Activated B cell treated with CpG ODN at 0.5 μM for 24 hours (primary cell): ENCODE measurements around the gene BEND5. TPM values are rescaled to one million over a fixed set of nuclear protein-coding genes. Genes with fewer than 3 reads are reported as not detected.
A peak's percentile ranks its signal among the peaks of the same experiment; 100 is the strongest.

Experiments
- ATAC-seq: fragments of 200-7000 bp; cut with Tn5 transposase; one replicate; pipeline ENCODE4 v1.10.0; 2021; ENCODE audit warnings: low read depth, mild to moderate bottlenecking, moderate library complexity
- CTCF ChIA-PET: fragments of 350-600 bp; sonication (Branson Sonifier 250); formaldehyde crosslinking; loops from one replicate; lab custom pipeline; 2021; ENCODE audit warnings: antibody characterized with exemption; lab: Charles Lee
- POLR2A ChIA-PET: fragments of 350-600 bp; sonication (Branson Sonifier 250); formaldehyde crosslinking; loops from one replicate; lab custom pipeline; 2021; ENCODE audit warnings: antibody characterized with exemption; lab: Charles Lee
- DNase-seq: peaks from one replicate; pipeline ENCODE4 v3.0.0; 2022
- H3K27ac Mint-ChIP-seq: one replicate; pipeline ENCODE4 v1.8.0; 2020; ENCODE audit warnings: mixed read lengths
- H3K27me3 Mint-ChIP-seq: one replicate; pipeline ENCODE4 v1.8.0; 2021; ENCODE audit warnings: mixed read lengths
- H3K36me3 Mint-ChIP-seq: one replicate; pipeline ENCODE4 v1.8.0; 2021; ENCODE audit warnings: low read depth, mixed read lengths
- H3K4me1 Mint-ChIP-seq: one replicate; pipeline ENCODE4 v1.8.0; 2021; ENCODE audit warnings: mixed read lengths
- H3K4me3 Mint-ChIP-seq: one replicate; pipeline ENCODE4 v1.8.0; 2020; ENCODE audit warnings: mild to moderate bottlenecking, mixed read lengths
- H3K9me3 Mint-ChIP-seq: one replicate; pipeline ENCODE4 v1.8.0; 2020; ENCODE audit warnings: mixed read lengths
- intact Hi-C: fragments of 100-400 bp; cut with micrococcal nuclease; formaldehyde crosslinking; loops from one replicate; pipeline ENCODE4 v1.15.1; 2024
- total RNA-seq: library from RNA; stranded (reverse); gene quantifications from 2 replicates; pipeline ENCODE4 v1.2.3, GENCODE V29; 2022
- TF ChIP-seq, protein P1 (sequence below): fragments of 200-600 bp; IDR thresholded peaks from one replicate; pipeline ENCODE4 v1.8.0; 2022; ENCODE audit warnings: antibody characterized with exemption, mild to moderate bottlenecking

BEND5 gene
- total RNA-seq, 1 donor from 2014 or later: 14.5 TPM

DNA sequence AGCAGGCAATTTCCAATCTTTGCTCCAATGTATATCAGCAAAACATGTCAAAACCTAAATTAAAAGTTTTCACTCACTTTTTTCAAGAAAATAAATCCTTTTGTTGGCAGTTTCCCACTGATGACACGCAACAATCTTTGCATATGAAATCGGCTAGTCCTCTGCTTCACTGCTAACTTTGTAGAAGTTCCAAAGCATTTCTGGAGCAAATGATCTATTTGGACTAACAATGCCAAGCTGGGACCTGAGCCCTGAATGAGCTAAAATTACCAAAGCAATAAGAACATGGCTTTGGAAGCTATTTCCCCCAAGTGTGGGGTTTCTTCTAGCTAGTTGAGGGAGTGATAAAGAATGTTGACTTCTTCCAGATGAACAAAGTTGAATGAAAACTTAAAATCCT is 5.1 kb downstream of the BEND5 start:
- H3K4me3 Mint-ChIP-seq: no peak overlapping the region
- H3K4me1 Mint-ChIP-seq: peaks cover 97% of the 10 kb centered on the region
- TF ChIP-seq, protein P1, sequence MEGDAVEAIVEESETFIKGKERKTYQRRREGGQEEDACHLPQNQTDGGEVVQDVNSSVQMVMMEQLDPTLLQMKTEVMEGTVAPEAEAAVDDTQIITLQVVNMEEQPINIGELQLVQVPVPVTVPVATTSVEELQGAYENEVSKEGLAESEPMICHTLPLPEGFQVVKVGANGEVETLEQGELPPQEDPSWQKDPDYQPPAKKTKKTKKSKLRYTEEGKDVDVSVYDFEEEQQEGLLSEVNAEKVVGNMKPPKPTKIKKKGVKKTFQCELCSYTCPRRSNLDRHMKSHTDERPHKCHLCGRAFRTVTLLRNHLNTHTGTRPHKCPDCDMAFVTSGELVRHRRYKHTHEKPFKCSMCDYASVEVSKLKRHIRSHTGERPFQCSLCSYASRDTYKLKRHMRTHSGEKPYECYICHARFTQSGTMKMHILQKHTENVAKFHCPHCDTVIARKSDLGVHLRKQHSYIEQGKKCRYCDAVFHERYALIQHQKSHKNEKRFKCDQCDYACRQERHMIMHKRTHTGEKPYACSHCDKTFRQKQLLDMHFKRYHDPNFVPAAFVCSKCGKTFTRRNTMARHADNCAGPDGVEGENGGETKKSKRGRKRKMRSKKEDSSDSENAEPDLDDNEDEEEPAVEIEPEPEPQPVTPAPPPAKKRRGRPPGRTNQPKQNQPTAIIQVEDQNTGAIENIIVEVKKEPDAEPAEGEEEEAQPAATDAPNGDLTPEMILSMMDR: no peak

DNA sequence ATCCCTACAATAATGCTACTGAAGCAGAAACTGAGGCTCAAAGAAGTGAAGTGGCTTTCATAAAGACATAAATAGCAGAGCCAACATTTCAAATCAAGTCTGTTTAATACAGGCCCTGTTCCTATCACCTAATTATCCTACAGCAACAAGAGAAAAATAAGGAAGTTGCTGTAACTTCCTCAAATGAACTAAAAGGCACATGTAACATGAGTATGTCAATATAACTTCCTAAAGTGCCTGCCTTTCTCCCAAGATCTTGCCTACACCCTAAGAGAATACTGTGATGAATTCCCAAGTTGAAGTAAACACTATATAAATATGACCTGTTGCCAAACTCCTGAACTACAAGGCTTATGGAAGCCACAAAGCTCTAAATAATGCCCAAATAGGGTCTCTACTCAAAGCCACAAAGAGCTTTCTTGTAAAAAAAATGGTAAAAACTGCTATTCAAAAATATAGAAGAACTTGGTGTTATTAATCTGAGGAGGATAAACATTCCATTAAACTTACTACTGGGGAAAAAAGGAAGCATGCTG is 8.6 kb downstream of the BEND5 start:
- Mint-ChIP-seq H3K36me3 (peaks cover 59% of the 10 kb centered on the region), H3K27me3 (no peaks in the 10 kb centered on the region), H3K4me1 (peaks cover 93% of the 10 kb centered on the region), H3K27ac (peak overlapping the region; percentile 80), H3K9me3 (no peaks in the 10 kb centered on the region), H3K4me3 (peak overlapping the region; percentile 44)
- ATAC-seq (peak; percentile 79), DNase-seq (no peak)
- TF ChIP-seq, protein P1: no peak
- intact Hi-C loops: loop anchor here (1.0 kb wide), 1 partner anchor 11 kb away; no protein-coding TSS in a partner anchor
- ChIA-PET POLR2A (interaction anchor here (1.6 to 1.9 kb wide), 2 partner anchors 8 to 25 kb away, joined by 5 to 6 read pairs; partner anchors contain the start of gene BEND5), CTCF (interaction anchor here (1.7 to 7.0 kb wide), 2 partner anchors 25 to 50 kb away, joined by 4 to 30 read pairs; no protein-coding TSS in a partner anchor)

More for the DNA sequence above, 5.1 kb downstream of the BEND5 start:
- POLR2A ChIA-PET: interaction anchor here (0.8 kb wide), 1 partner anchor 30 kb away, joined by 7 read pairs; no protein-coding TSS in a partner anchor
- Mint-ChIP-seq H3K27ac (peak overlapping the region; percentile 73), H3K27me3 (no peaks in the 10 kb centered on the region), H3K36me3 (peaks cover 39% of the 10 kb centered on the region), H3K9me3 (no peaks in the 10 kb centered on the region)
- ATAC-seq: no peak
- CTCF ChIA-PET: interaction anchor here (1.0 to 7.0 kb wide), 2 partner anchors 22 to 46 kb away, joined by 3 to 30 read pairs; no protein-coding TSS in a partner anchor
- no peak for DNase-seq
- intact Hi-C loops: no loop called here

DNA sequence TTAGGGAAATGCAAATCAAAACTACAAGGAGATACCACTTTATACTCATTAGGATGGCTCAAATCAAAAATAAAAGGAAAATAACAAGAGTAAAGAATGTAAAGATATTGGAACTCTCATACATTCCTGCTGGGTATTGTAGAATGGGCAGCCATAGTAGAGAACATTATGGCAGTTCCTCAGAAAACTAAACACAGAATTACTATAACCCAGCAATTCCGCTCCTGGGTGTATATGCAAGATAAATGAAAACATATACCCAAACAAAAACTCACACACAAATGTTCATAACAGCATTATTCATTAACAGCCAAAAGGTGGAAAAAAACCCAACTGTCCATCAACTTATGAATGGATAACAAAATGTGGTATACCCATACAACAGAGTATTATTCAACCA is 11.4 kb downstream of the BEND5 start:
- H3K4me1 Mint-ChIP-seq: peaks cover 90% of the 10 kb centered on the region
- TF ChIP-seq, protein P1: no peak
- POLR2A ChIA-PET: interaction anchor here (0.9 kb wide), 1 partner anchor 10 kb away, joined by 3 read pairs; no protein-coding TSS in a partner anchor
- CTCF ChIA-PET: interaction anchor here (1.9 kb wide), 1 partner anchor 8 kb away, joined by 4 read pairs; no protein-coding TSS in a partner anchor
- H3K9me3 Mint-ChIP-seq: no peaks in the 10 kb centered on the region
- intact Hi-C loops: no loop called here
- H3K36me3 Mint-ChIP-seq: peaks cover 59% of the 10 kb centered on the region
- H3K27me3 Mint-ChIP-seq: no peaks in the 10 kb centered on the region
- ATAC-seq (no peak), DNase-seq (no peak)
- no peak overlapping the region for H3K4me3 Mint-ChIP-seq
- H3K27ac Mint-ChIP-seq: no peak overlapping the region

DNA sequence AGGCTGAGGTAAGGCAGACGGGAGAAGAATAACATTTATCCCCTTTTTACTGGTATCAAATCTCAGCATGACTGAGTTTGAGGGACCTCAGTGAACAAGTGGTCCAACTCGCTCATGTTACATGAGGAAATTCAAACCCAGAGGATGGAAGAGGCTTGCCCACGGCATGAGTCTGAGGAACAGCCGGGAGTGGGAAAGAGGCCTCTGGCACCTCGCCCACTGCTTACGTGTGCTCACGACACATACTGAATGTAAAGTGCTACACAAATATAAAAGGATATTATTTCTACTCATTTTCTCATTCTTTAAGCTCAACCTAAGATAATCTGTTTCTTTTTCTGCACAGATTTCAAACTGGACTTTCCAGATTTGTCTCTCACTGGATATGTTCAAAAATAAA is 14.7 kb downstream of the BEND5 start:
- intact Hi-C loops: no loop called here
- ChIA-PET POLR2A (no interaction called here), CTCF (interaction anchor here (1.0 kb wide), 1 partner anchor 13 kb away, joined by 3 read pairs; no protein-coding TSS in a partner anchor)
- H3K36me3 Mint-ChIP-seq: peaks cover 84% of the 10 kb centered on the region
- H3K4me1 Mint-ChIP-seq: peaks cover 80% of the 10 kb centered on the region
- TF ChIP-seq, protein P1: no peak
- peak overlapping the region; percentile 27 for H3K27ac Mint-ChIP-seq
- H3K9me3 Mint-ChIP-seq: no peaks in the 10 kb centered on the region
- no peak for ATAC-seq
- H3K27me3 Mint-ChIP-seq: no peaks in the 10 kb centered on the region
- no peak for DNase-seq
- no peak overlapping the region for H3K4me3 Mint-ChIP-seq

DNA sequence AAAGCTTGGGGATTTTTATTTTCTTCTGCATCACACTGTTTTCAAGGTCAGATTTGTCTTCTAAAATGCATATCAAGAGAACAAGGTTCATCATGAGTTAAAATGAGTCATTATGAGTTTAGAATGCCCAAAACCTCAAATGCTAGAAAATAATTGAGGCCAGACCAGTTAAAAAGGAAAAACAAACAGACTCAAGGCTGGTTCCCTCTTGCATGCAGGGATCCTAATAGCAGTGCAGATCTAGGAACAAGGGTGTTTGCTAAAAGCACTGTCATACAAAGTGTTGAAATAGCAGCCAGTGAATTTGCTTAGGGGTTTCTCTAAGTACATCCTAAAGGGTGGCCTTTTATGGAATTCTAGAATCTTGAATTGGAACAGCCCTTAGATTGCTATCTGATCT is 15.3 kb downstream of the BEND5 start:
- ATAC-seq (no peak), DNase-seq (no peak)
- POLR2A ChIA-PET: interaction anchor here (0.6 to 0.7 kb wide), 2 partner anchors 15 to 52 kb away, joined by 3 read pairs; partner anchors contain the start of gene BEND5
- Mint-ChIP-seq H3K36me3 (peaks cover 85% of the 10 kb centered on the region), H3K4me3 (no peak overlapping the region), H3K27me3 (no peaks in the 10 kb centered on the region), H3K27ac (peak overlapping the region; percentile 41), H3K9me3 (no peaks in the 10 kb centered on the region), H3K4me1 (peaks cover 80% of the 10 kb centered on the region)
- CTCF ChIA-PET: interaction anchor here (0.9 to 1.2 kb wide), 2 partner anchors 11 to 56 kb away, joined by 3 to 4 read pairs; no protein-coding TSS in a partner anchor
- TF ChIP-seq, protein P1: no peak
- intact Hi-C loops: no loop called here
